HFF-Myc (cell line): ENCODE data around the gene HDDC3.

Source experiments
- DNase-seq: peaks from one replicate; pipeline ENCODE4 v3.0.0-alpha.2; 2011; ENCODE audit warnings: low read depth; ENCODE audit errors: extremely low read depth
- H3K4me3 ChIP-seq: replicated peaks from 2 replicates; pipeline ENCODE4 v1.5.1; 2011; ENCODE audit warnings: low read depth, mild to moderate bottlenecking, control low read depth, low read length
- TF ChIP-seq, protein P1 (sequence below): IDR thresholded peaks from 2 replicates; pipeline ENCODE4 v1.5.1; 2012; ENCODE audit warnings: mild to moderate bottlenecking, low read depth, low read length, control low read depth; ENCODE audit errors: missing control alignments

Gene HDDC3

DNA sequence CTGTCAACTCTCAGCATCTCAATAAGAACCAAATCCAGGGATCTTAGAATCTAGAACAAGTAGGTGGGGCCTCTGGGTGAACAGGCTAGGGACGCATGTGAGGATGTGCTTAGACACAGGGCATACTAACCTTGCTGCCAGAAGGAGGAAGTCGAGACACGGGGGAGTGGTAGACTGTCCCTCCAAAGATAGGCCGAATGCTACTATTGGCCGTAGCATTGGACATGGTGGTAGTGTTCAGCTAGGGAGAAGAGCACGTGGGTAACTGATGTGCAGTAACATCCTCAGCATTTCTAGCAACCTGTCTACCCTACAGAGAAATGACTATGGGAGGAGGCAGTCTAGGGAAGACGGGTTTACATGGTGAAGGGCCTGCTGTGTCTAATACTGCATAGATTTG lies 37.9 kb upstream of the HDDC3 start:
- no peak overlapping the region for H3K4me3 ChIP-seq
- DNase-seq: no peak
- TF ChIP-seq, protein P1, sequence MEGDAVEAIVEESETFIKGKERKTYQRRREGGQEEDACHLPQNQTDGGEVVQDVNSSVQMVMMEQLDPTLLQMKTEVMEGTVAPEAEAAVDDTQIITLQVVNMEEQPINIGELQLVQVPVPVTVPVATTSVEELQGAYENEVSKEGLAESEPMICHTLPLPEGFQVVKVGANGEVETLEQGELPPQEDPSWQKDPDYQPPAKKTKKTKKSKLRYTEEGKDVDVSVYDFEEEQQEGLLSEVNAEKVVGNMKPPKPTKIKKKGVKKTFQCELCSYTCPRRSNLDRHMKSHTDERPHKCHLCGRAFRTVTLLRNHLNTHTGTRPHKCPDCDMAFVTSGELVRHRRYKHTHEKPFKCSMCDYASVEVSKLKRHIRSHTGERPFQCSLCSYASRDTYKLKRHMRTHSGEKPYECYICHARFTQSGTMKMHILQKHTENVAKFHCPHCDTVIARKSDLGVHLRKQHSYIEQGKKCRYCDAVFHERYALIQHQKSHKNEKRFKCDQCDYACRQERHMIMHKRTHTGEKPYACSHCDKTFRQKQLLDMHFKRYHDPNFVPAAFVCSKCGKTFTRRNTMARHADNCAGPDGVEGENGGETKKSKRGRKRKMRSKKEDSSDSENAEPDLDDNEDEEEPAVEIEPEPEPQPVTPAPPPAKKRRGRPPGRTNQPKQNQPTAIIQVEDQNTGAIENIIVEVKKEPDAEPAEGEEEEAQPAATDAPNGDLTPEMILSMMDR: no peak

DNA sequence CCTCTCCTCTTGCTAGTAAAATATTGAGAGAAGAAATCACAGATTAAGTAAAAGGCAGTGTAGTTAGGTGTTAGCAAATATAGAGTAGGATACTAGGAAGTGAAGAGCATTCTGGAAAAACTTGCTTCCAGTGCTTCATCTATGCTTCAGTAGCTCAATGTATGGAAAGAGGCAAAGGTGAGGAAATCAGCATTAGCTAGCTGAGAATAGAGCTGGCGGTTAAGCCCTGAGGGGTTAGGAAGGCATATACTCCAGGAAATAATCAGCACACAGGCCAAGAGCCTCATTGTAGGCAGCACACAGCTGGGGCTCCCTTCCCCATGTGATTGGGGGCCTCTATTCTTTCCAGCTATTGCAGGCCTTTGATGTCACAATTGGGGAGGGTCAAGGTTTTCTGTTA lies 36.1 kb upstream of the HDDC3 start:
- TF ChIP-seq, protein P1: no peak
- H3K4me3 ChIP-seq: no peak overlapping the region
- DNase-seq: no peak

DNA sequence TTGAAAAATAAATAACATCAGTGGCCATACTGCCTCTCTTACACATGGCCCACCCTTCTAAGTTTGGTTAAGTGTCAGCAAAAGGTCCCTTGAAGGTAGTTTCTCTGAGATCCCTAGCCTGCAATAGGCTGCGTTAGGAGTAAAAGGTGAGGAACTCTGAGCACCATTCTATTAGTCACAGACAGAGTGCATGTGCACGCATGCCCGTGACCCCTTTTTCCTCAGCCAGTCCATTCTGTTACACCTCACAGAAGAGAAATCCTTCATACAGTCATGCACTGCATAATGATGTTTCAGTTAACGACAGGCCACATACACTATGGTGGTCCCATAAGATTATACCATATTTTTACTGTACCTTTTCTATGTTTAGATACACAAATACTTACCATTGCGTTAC lies 34.9 kb upstream of the HDDC3 start:
- DNase-seq: no peak
- TF ChIP-seq, protein P1: no peak
- no peak overlapping the region for H3K4me3 ChIP-seq

DNA sequence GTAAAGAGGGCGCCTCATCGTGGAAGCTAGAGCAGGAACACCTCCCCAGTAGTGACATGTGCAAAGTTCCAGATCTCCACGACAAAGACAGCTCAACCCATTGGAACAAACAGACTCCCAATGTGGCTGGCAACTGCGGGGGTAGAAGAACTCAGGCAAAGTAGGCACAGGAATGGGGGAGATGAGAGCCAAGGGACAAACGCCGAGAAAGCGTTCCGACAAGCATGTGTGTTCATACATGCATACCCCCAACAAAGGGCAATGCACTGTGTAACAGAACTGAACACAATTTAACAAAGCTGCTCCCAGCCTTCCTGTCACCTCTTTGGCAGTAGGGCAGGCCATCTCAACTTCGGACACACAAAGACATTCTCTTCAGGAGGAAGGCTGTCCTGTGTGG lies 33.9 kb upstream of the HDDC3 start:
- DNase-seq: no peak
- TF ChIP-seq, protein P1: no peak
- H3K4me3 ChIP-seq: no peak overlapping the region

DNA sequence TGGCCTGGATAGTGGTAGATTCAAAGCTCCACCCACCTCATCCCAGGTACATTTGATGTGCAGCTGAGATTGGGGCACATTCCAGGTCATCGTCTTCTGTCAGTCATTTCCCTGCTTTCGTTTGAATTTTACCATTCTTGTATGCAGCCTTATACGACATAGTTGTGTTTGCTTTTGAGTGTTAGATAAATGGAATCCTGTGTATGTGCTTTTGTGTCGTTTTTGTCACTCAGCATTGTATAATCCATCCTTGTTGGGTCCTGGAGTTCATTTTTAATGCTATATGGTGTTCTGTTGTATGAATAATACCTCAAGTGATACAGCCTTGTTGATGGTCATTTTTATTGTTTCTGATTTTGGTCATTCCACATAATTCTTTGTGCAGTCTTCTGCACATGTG lies 29.7 kb upstream of the HDDC3 start:
- no peak overlapping the region for H3K4me3 ChIP-seq
- DNase-seq: no peak
- TF ChIP-seq, protein P1: no peak

DNA sequence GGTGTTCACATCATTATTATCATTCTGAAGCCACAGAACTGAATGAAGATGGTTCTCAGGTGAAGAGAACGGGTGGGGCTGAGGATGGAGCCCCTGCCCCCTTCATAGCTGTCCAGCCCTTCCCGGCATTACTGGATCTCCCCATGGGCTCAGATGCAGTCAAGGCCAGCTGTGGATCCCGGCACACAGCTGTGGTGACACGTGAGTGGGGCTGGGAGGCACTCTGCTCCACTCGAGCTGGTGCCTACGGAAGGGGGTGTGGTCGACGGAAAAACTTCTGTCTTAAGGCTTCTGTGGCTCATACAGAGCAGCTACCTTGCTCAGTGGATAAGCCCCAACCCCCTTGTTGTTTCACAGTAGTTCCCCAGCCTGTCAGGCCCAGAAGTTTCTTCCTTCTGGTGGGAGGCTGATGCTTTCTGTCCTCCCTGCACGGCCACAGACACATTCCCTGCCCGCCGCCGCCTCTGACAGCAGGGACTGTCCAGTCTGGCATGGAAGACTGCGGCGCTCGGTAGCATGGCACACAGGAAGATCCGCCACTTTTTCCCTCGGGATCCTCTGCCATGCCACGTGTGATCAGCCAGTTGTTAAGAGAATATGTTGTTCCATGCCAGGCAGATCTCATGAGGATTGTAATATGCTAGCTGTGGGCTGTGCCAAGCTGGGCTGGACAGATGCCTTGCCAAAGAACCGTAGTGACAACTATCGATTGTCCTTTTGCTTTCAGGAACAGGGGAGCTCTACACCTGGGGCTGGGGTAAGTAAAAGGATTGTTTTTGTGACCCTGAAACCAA lies 28.1 kb upstream of the HDDC3 start:
- DNase-seq: no peak
- H3K4me3 ChIP-seq: no peak overlapping the region
- TF ChIP-seq, protein P1: no peak

DNA sequence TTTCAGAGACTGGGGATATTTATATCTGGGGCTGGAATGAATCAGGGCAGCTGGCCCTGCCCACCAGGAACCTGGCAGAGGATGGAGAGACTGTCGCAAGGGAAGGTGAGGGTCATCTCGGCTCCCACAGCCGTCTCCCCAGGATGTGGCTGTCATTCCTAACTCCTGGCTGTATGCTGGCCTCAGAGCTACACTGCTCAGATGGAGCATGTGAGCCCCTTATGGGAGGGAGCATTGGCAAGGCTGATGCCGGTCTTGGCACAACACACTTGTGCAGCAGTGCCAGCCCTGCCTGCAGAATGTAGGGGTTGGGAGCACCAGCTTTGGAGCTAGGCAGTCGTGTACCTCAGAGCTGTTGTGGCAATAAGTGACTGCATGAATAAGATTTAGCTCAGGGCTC lies 27.5 kb upstream of the HDDC3 start:
- TF ChIP-seq, protein P1: no peak
- DNase-seq: no peak
- no peak overlapping the region for H3K4me3 ChIP-seq
